Right ventricle myocardium inferior (tissue), 1 donor: ENCODE measurements around the gene RUNX3. TPM values are rescaled to one million over a fixed set of nuclear protein-coding genes. Genes with fewer than 3 reads are reported as not detected.

Experiments
- ATAC-seq: fragments of 200-7000 bp; cut with Tn5 transposase; one replicate; pipeline ENCODE4 v1.9.1; 2020; ENCODE audit warnings: mild to moderate bottlenecking, moderate library complexity
- DNase-seq: peaks from one replicate; pipeline ENCODE4 v3.0.0; 2021; ENCODE audit errors: missing footprints
- intact Hi-C: fragments of 100-400 bp; cut with DNase I; formaldehyde crosslinking; loops from one replicate; pipeline ENCODE4 v1.11.0; 2022
- total RNA-seq: library from RNA; stranded (reverse); fragmentation: NEBNext Ultra II Directional; extraction: Animal tissue kit (Norgen Biotek cat#: 25700); gene quantifications from one replicate; pipeline ENCODE4 v1.2.1, GENCODE V29; 2021
- donor health status: DM: no; HTN: yes; CAD: no; lungs with severe emphysema.

RUNX3 gene
- total RNA-seq, 1 donor from 2014 or later = 1.8 TPM

- ATAC-seq = no peak
- intact Hi-C loops = no loop called here
- DNase-seq = no peak
These were observed 8.7 kb downstream of the RUNX3 start for GRCh38 chr1:24921412-24921811.

- ATAC-seq = no peak
- intact Hi-C loops = no loop called here
- no peak for DNase-seq
These were observed 9.5 kb downstream of the RUNX3 start for GRCh38 chr1:24920533-24920925.

GRCh38 chr1:24919791-24920532, 10.1 kb downstream of the RUNX3 start:
- no peak for ATAC-seq
- intact Hi-C loops = no loop called here
- no peak for DNase-seq

- ATAC-seq (no peak), DNase-seq (no peak)
These were observed 11.0 kb downstream of the RUNX3 start for GRCh38 chr1:24918995-24919605.

GRCh38 chr1:24918370-24918769, 11.7 kb downstream of the RUNX3 start:
- DNase-seq (no peak), ATAC-seq (no peak)
- intact Hi-C loops = no loop called here

More at GRCh38 chr1:24918995-24919605, 11.0 kb downstream of the RUNX3 start:
- intact Hi-C loops = no loop called here

- no peak for DNase-seq
- no peak for ATAC-seq
- intact Hi-C loops = no loop called here
These were observed 12.6 kb downstream of the RUNX3 start for GRCh38 chr1:24917327-24918074.

- no peak for DNase-seq
- ATAC-seq = no peak
These were observed 14.1 kb downstream of the RUNX3 start for GRCh38 chr1:24915816-24916602.

GRCh38 chr1:24914226-24915069, 15.6 kb downstream of the RUNX3 start:
- DNase-seq = no peak
- intact Hi-C loops = no loop called here
- ATAC-seq = no peak

More at GRCh38 chr1:24915816-24916602, 14.1 kb downstream of the RUNX3 start:
- intact Hi-C loops = no loop called here

GRCh38 chr1:24913616-24914225, 16.4 kb downstream of the RUNX3 start:
- DNase-seq (no peak), ATAC-seq (no peak)
- intact Hi-C loops = no loop called here

GRCh38 chr1:24913274-24913604, 16.8 kb downstream of the RUNX3 start:
- no peak for DNase-seq
- intact Hi-C loops = no loop called here
- ATAC-seq = no peak

- intact Hi-C loops = no loop called here
These were observed 17.5 kb downstream of the RUNX3 start for GRCh38 chr1:24912376-24913273.

GRCh38 chr1:24911651-24912155, 18.4 kb downstream of the RUNX3 start:
- intact Hi-C loops = no loop called here
- ATAC-seq = no peak
- no peak for DNase-seq

More at GRCh38 chr1:24912376-24913273, 17.5 kb downstream of the RUNX3 start:
- ATAC-seq (no peak), DNase-seq (no peak)

- ATAC-seq (no peak), DNase-seq (no peak)
- intact Hi-C loops = no loop called here
These were observed 19.1 kb downstream of the RUNX3 start for GRCh38 chr1:24910751-24911650.

- no peak for DNase-seq
- intact Hi-C loops = no loop called here
- no peak for ATAC-seq
These were observed 19.9 kb downstream of the RUNX3 start for GRCh38 chr1:24910210-24910609.

- ATAC-seq = peak; percentile 61
- intact Hi-C loops = no loop called here
- no peak for DNase-seq
These were observed 20.6 kb downstream of the RUNX3 start for GRCh38 chr1:24909388-24909898.
